AG09309 (cell line): Measurements from ENCODE around the gene NLRC5.

ENCODE experiments used
- DNase-seq: peaks from one replicate; pipeline ENCODE4 v3.0.0-alpha.2; 2010; ENCODE audit warnings: low read depth
- H3K4me3 ChIP-seq: 2 replicates; pipeline ENCODE4 v1.5.1; 2011; ENCODE audit warnings: mild to moderate bottlenecking, low read depth, low read length, moderate library complexity; ENCODE audit not compliant: control insufficient read depth
- TF ChIP-seq, protein P1 (sequence below): IDR thresholded peaks from 2 replicates; pipeline ENCODE4 v1.5.1; 2011; ENCODE audit warnings: mild to moderate bottlenecking, low read depth, low read length, inconsistent platforms; ENCODE audit not compliant: insufficient read depth, control insufficient read depth; ENCODE audit errors: missing control alignments

The NLRC5 gene

DNA sequence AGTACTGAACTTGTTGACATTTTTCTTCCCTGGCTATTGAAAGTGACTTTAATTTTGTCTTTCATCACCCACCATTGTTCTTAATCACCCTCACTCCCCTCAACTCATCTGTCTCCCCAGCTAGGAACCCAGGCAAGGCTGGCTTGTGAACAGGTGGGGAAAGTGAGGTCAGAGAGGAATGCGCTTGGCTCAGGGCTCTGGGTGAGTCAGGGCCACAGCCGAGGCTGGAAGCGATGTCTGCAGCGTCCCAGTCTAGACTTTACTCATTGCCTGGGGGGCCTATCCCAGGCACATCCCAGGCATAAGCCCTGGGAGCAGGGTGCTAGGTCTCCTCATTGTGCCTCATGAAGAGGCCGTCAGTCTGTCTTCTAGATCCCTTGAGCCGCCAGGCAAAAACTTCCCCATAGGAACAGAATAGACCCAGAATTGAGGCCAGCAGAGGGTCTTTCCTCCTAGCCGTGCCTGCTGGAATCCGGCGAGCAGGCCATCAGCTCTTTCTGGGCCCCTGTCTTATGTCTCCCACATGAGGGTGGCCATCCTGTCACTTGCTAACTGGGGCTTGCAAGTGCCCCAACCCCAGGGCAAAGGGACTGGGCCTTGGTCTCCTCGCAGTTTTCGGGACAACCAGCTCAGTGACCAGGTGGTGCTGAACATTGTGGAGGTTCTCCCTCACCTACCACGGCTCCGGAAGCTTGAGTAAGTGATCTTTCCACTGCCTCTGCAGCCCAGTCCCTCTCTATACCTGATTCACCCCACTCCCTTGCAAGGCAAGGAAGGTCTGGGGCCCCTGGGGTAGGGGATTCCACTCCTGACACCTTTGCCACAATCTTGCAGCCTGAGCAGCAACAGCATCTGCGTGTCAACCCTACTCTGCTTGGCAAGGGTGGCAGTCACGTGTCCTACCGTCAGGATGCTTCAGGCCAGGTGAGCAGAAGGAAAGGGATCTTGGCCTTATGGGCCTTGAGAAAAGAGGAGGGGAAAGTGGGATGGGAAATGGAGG, 40.1 kb downstream of the NLRC5 start:
- no peak for DNase-seq
- TF ChIP-seq, protein P1, sequence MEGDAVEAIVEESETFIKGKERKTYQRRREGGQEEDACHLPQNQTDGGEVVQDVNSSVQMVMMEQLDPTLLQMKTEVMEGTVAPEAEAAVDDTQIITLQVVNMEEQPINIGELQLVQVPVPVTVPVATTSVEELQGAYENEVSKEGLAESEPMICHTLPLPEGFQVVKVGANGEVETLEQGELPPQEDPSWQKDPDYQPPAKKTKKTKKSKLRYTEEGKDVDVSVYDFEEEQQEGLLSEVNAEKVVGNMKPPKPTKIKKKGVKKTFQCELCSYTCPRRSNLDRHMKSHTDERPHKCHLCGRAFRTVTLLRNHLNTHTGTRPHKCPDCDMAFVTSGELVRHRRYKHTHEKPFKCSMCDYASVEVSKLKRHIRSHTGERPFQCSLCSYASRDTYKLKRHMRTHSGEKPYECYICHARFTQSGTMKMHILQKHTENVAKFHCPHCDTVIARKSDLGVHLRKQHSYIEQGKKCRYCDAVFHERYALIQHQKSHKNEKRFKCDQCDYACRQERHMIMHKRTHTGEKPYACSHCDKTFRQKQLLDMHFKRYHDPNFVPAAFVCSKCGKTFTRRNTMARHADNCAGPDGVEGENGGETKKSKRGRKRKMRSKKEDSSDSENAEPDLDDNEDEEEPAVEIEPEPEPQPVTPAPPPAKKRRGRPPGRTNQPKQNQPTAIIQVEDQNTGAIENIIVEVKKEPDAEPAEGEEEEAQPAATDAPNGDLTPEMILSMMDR: no peak
- H3K4me3 ChIP-seq: no peak overlapping the region

DNA sequence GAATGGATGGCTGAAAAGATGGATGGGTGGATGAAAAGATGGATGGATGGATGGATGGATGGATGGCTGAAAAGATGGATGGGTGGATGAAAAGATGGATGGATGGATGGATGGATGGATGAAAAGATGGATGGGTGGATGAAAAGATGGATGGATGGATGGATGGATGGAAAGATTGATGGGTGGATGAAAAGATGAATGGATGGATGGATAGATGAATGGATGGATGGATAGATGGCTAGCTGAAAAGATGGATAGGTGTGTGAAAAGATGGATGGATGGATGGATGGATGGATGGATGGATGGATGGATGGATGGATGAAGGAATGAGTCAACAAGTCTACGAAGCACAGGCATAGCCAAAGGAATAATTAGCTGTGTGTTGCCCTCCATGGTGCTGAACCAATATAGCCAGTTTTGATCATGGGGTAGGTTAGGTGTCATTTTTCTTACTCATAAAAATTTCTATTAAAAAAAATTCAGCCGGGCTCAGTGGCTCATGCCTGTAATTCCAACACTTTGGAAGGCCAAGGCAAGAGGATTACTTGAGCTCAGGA, 41.1 kb downstream of the NLRC5 start:
- no peak for DNase-seq
- TF ChIP-seq, protein P1: no peak
- no peak overlapping the region for H3K4me3 ChIP-seq

DNA sequence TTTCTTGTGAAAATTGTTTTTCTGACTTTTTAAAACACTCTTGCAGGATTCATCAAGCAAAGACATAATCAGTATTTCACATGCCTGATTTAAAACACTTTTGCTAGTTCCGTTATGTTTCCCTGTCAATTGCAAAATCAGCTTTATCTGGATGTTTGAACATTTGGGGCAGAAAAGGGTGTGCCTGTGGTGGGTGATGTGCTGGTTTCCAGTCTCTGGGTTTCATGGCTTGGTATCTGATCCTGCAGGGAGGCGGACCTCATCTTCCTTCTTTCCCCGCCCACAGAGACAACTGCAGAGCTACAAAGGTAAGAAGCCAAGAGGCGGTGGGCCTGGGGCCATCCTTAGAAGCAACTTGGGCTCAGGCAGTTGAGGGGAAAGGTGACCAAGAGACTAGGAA, 41.8 kb downstream of the NLRC5 start:
- DNase-seq: no peak
- TF ChIP-seq, protein P1: no peak
- H3K4me3 ChIP-seq: no peak overlapping the region

DNA sequence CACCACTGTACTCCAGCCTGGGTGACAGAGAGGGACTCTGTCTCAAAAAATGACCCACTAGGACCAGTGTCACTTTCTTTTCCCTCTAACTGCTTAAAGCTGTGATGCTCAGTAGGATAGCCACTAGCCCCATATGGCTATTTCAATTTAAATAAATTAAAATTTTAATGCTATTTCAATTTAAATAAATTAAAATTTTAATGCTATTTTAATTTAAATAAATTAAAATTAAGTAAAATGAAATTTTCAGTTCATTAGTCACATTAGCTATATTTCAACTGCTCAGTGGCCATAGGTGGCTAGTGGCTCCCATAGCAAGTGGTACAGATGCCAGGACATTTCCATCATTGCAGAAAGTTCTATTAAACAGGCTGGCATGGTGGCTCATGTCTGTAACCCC, 43.0 kb downstream of the NLRC5 start:
- TF ChIP-seq, protein P1: no peak

DNA sequence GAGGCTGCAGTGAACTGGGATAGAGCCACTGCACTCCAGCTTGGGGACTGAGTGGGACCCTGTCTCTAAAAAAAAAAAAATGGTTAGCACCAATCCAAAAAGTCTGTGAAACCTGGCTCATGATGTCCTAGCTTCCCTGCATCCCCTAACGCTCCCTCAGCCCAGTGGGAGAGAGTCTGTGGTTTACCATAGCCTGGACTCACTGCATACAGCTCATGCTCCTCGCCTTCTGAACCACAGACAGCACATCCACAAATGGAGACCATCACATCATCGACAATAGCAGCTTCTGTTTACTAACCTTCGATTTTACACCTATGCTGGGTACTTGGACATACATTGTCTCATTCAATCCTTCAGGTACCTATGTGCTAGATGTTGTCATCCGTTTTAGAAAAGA, 43.6 kb downstream of the NLRC5 start:
- H3K4me3 ChIP-seq: no peak overlapping the region
- no peak for DNase-seq
- TF ChIP-seq, protein P1: no peak

More for the DNA sequence above, 43.0 kb downstream of the NLRC5 start:
- DNase-seq: no peak
- no peak overlapping the region for H3K4me3 ChIP-seq

DNA sequence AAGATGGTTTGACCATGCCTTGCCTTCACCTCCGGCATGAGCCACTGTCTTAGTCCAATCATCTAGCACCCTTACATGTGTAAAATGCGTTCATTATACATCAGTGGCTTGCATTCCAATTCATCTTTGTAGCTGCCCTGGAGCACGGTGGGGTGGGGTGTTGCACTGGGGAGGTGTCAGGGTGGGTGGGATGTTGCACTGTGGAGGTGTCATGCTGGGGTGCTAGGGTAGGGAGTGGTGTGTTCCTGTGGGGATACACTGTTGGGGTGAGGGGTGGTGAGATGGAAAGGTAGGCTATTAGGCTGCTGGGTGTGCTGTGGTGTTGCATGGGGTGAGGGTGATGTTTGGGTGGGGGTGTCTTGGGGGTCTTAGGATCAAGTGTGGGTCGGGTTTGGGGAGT, 47.0 kb downstream of the NLRC5 start:
- DNase-seq: no peak
- TF ChIP-seq, protein P1: no peak
- no peak overlapping the region for H3K4me3 ChIP-seq
